Measurements from ENCODE around the gene MED12L. TPM values are rescaled to one million over a fixed set of nuclear protein-coding genes. Genes with fewer than 3 reads are reported as not detected.

The MED12L gene
- total RNA-seq, 4 donors from 2014 or later = 1.6 to 23.7 (median 4.0) TPM

DNA sequence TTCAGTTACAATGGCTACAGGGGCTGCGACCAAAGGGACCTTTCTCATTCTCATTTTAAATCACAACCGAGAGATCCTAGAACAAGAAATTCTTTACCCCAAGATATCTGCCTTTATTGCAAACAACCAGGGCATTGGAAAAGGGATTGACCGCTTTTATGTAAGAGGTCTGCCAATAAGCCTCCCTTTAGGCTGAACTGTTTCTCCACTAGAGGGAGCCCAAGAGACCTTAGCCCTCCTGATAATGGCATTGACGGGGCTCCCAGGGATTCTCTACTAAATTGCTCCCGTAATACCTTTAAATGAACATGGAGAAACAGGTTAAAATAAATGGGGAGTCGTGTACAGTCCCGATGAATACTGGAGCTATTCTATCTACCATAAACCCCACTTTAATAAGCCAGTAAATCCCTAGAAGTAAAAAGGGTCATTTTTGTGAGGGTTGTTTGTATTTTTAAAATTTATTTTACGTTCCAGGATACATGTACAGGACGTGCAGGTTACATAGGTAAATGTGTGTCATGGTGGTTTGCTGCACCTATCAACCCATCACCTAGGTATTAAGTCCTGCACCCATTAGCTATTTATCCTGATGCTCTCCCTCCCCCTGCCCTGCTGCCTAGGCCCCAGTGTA is 382.9 kb downstream of the MED12L start:
- 43 to 54% methylated on average over 9 of the region's 9 CpGs for WGBS, 2 donors
- Histone ChIP-seq H3K9me3 (no peaks in the 10 kb centered on the region), H3K27ac (no peak overlapping the region), H3K27me3 (no peaks in the 10 kb centered on the region), H3K4me3 (replicated peaks in 1 of 3) (no peak overlapping the region), H3K4me1 (no peaks in the 10 kb centered on the region), H3K36me3 (no peaks in the 10 kb centered on the region)
- intact Hi-C loops (cut with DNase I) = loop anchor here (5.0 to 10.0 kb wide), 2 partner anchors 176 to 369 kb away; no protein-coding TSS in a partner anchor
- peak; percentile 24 to 27 for DNase-seq
- TF ChIP-seq, protein P1, sequence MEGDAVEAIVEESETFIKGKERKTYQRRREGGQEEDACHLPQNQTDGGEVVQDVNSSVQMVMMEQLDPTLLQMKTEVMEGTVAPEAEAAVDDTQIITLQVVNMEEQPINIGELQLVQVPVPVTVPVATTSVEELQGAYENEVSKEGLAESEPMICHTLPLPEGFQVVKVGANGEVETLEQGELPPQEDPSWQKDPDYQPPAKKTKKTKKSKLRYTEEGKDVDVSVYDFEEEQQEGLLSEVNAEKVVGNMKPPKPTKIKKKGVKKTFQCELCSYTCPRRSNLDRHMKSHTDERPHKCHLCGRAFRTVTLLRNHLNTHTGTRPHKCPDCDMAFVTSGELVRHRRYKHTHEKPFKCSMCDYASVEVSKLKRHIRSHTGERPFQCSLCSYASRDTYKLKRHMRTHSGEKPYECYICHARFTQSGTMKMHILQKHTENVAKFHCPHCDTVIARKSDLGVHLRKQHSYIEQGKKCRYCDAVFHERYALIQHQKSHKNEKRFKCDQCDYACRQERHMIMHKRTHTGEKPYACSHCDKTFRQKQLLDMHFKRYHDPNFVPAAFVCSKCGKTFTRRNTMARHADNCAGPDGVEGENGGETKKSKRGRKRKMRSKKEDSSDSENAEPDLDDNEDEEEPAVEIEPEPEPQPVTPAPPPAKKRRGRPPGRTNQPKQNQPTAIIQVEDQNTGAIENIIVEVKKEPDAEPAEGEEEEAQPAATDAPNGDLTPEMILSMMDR (IDR thresholded peaks at IDR 0.05) = peak; percentile 40 to 82 (median 58)
- TF ChIP-seq POLR2A (IDR thresholded peaks at IDR 0.05) = no peak

DNA sequence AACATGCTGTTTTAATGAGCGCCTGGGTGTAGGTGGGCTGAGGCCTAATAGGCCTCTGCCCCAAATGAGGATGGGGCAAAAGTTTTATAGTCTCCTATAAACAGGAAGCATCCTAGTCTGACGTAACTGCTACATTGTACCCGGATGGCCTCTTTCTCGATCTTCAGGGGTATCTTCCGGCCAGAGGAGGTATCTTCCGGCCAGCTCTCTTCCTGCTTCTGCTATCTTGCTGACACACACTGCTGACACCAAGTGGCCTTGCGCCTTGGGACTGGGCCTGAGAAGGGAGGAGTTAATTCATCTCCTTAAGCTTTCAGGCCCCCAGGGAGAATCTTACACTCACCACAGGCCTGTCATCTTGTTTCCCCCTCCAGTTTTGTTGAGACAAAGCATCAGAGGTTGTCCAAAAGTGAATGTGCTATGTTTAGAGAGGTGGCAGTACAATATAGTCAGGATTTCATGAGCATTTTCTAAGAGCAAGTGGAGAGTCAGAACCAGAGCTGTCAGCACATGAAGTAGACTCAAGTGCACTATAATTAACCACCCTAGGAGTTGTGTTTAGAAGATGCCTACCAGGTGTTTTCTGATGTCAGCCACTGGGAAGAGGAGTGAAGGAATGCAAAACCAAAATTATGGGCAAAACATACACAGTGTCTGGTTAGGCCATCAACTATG is 391.0 kb downstream of the MED12L start:
- DNase-seq = no peak
- Histone ChIP-seq H3K9me3 (no peaks in the 10 kb centered on the region), H3K36me3 (no peaks in the 10 kb centered on the region), H3K27me3 (no peaks in the 10 kb centered on the region), H3K27ac (no peak overlapping the region), H3K4me1 (no peaks in the 10 kb centered on the region), H3K4me3 (replicated peaks in 1 of 3) (no peak overlapping the region)
- intact Hi-C loops (cut with DNase I) = no loop called here
- TF ChIP-seq POLR2A (IDR thresholded peaks at IDR 0.05) = no peak
- TF ChIP-seq, protein P1 (IDR thresholded peaks at IDR 0.05) = no peak
- WGBS, 2 donors = 87 to 91% methylated on average over 7 of the region's 7 CpGs

DNA sequence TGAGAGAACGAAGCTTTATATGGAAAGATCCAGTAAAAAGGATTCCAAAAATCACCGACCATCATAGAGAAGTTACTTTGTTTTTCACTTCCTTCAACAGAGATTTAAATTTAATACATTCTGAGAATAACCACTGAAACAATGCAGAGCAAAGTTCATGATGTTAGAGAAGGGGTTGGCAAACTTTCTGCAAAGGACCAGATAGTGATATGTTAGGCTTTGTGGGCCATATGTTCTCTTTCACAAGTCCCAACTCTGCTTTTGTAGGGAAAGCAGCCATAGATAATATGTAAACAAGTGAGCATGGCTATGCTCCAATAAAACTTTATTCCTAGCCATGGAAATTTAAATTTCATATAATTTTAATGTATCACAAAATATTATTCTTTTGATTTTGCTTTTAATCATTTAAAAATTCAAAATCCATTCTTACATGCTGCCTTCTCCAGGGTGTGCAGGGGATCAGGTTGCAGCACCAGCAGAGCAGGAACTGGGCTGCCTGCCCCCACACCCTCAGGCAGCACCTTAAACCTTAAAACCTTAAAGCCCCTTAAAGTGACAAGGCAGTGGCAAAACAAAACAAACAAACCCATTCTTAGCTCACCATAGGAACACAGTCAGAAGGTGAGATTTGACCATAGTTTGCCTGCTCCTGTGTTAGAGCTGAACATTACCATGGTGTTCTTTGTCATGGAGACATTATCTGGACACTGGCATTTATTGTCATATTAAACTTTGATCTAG is 392.3 kb downstream of the MED12L start:
- WGBS, 2 donors = 79 to 94% methylated on average over 2 of the region's 2 CpGs
- H3K27me3 ChIP-seq = no peaks in the 10 kb centered on the region
- H3K9me3 ChIP-seq = no peaks in the 10 kb centered on the region
- no peak for TF ChIP-seq POLR2A (IDR thresholded peaks at IDR 0.05)
- TF ChIP-seq, protein P1 (IDR thresholded peaks at IDR 0.05) = no peak
- no peak overlapping the region for H3K4me3 ChIP-seq (replicated peaks in 1 of 3)
- no peak for DNase-seq
- no peaks in the 10 kb centered on the region for H3K4me1 ChIP-seq
- no peaks in the 10 kb centered on the region for H3K36me3 ChIP-seq
- intact Hi-C loops (cut with DNase I) = no loop called here
- no peak overlapping the region for H3K27ac ChIP-seq

DNA sequence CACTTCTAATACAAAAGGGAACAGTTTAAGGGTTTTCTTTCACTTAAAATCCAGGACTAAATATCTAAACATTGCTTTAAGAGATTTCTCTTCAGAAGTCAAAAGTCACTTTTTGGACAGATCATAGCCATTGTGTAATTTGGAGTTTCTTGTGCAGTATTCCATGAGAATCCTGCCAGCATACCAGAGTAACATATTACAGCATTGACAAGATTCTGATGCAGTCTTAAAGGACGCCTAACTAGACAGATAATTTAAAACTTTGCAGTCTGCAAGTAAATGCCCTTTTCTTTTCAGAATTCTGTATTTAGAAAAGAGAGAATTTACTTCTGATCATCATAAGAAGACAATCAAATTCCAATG is 392.9 kb downstream of the MED12L start:
- Histone ChIP-seq H3K36me3 (no peaks in the 10 kb centered on the region), H3K9me3 (no peaks in the 10 kb centered on the region), H3K4me3 (replicated peaks in 1 of 3) (no peak overlapping the region), H3K27ac (no peak overlapping the region), H3K4me1 (no peaks in the 10 kb centered on the region), H3K27me3 (no peaks in the 10 kb centered on the region)
- intact Hi-C loops (cut with DNase I) = no loop called here
- DNase-seq = no peak
- WGBS, 2 donors = 62 to 74% methylated on average over 1 of the region's 1 CpG
- TF ChIP-seq, protein P1 (IDR thresholded peaks at IDR 0.05) = no peak
- no peak for TF ChIP-seq POLR2A (IDR thresholded peaks at IDR 0.05)

- 2 to 35% methylated on average over 1 of the region's 1 CpG for WGBS, 2 donors
These were observed 394.0 kb downstream of the MED12L start for GRCh38 chr3:151479452-151479851.

More at GRCh38 chr3:151479452-151479851, 394.0 kb downstream of the MED12L start:
- Histone ChIP-seq H3K9me3 (no peaks in the 10 kb centered on the region), H3K27me3 (no peaks in the 10 kb centered on the region), H3K4me3 (replicated peaks in 1 of 3) (no peak overlapping the region), H3K27ac (no peak overlapping the region), H3K36me3 (no peaks in the 10 kb centered on the region), H3K4me1 (no peaks in the 10 kb centered on the region)
- DNase-seq = no peak
- no peak for TF ChIP-seq POLR2A (IDR thresholded peaks at IDR 0.05)
- TF ChIP-seq, protein P1 (IDR thresholded peaks at IDR 0.05) = no peak
- intact Hi-C loops (cut with DNase I) = no loop called here

Measured in thyroid gland (tissue), 4 donors.